ENCODE data around the gene FAM20A.

- TF ChIP-seq CTCF (IDR thresholded peaks at IDR 0.05; ENCODE audit: low read depth, low read length) (no peak), EZH2phosphoT487 (IDR thresholded peaks at IDR 0.05; ENCODE audit: low read depth) (no peak)
Measured at GRCh38 chr17:68567035-68567434, 34.1 kb downstream of the FAM20A start.

All from OCI-LY3 (cell line).